ENCODE measurements around the gene KRT34.

KRT34 gene

DNA sequence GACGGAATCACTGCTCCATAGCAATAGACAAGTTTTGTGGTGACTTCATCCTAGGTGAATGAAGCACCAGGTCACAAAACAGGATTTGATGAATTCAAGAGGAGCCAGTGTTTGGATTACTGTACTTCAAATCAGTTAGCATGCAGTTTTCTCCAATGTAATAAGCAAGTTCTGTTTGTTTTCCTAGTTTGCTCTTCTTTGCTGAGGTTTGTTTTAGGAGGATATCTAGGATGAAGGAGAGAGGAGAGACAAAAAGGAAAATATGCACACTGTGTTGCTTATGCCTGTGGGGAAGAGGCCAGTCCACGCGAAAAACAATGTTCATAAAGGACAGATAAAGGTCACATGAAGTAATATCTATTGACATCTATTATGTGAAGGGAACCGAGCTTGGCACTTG is 33.3 kb upstream of the KRT34 start:
- DNase-seq (ENCODE audit: low read depth): no peak
- no peak for TF ChIP-seq CTCF (IDR thresholded peaks at IDR 0.05; ENCODE audit: low read depth, low read length, missing control alignments)
- H3K4me3 ChIP-seq (ENCODE audit: low read depth, low read length): no peak overlapping the region

GRCh38 chr17:41413982-41414381 is 31.9 kb upstream of the KRT34 start:
- H3K4me3 ChIP-seq (ENCODE audit: low read depth, low read length): no peak overlapping the region
- DNase-seq (ENCODE audit: low read depth): no peak
- TF ChIP-seq CTCF (IDR thresholded peaks at IDR 0.05; ENCODE audit: low read depth, low read length, missing control alignments): no peak

GRCh38 chr17:41413353-41413957 is 31.3 kb upstream of the KRT34 start:
- no peak for TF ChIP-seq CTCF (IDR thresholded peaks at IDR 0.05; ENCODE audit: low read depth, low read length, missing control alignments)
- DNase-seq (ENCODE audit: low read depth): no peak

DNA sequence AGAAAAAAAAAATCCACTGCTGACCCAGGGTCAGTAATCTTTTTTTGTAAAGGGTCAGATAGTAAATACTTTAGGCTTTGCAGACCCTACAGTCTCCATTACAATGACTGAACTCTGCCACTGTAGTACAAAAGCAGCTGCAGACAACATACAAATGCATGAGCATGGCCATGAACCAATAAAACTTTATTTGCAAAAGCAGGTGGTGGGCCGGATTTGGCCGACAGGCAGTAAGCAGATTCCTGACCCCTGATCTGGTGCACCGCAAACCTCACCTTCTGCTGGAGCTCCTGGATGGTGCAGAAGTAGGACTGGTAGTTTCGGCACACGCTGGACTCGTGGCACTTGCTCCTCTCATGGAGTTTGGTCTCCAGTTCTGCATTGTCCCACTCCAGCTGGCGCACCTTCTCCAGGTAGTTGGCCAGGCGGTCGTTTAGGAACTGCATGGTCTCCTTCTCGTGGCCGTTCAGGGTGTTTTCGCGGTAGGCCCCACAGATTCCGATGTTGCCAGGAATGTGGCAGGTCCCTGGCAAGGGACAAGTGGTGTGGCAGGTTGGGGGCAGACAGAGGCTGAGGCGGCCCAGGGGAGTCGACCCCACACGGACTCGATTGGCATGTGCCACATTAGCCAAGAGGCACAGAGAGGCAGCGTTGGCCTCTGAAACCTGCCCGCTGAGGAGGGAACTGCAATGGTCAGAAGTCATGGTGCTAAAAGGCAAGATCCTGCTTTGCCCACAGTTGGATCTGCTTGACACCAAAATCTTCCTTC is 29.1 kb upstream of the KRT34 start:
- no peak overlapping the region for H3K4me3 ChIP-seq (ENCODE audit: low read depth, low read length)
- TF ChIP-seq CTCF (IDR thresholded peaks at IDR 0.05; ENCODE audit: low read depth, low read length, missing control alignments): no peak

More at GRCh38 chr17:41413353-41413957, 31.3 kb upstream of the KRT34 start:
- H3K4me3 ChIP-seq (ENCODE audit: low read depth, low read length): no peak overlapping the region

DNA sequence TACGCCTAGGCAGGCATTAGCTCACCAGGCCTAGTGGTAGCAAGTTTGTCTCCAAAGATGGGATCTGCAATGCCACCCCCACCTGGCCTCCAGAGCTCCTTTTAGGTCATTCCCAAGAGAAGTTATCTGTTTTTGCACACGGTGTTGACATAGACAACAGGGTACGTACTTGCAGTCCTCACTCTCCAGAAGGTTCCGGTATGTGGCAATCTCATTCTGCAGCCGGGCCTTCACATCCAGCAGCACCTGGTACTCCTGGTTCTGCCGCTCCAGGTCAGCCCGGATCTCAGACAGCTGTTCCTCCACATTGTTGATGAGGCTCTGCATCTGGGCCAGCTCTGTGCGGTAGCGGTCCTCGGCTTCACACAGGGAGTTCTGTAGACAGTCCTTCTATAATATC is 25.1 kb upstream of the KRT34 start:
- no peak overlapping the region for H3K4me3 ChIP-seq (ENCODE audit: low read depth, low read length)
- no peak for DNase-seq (ENCODE audit: low read depth)
- TF ChIP-seq CTCF (IDR thresholded peaks at IDR 0.05; ENCODE audit: low read depth, low read length, missing control alignments): no peak

More for the DNA sequence above, 29.1 kb upstream of the KRT34 start:
- no peak for DNase-seq (ENCODE audit: low read depth)

DNA sequence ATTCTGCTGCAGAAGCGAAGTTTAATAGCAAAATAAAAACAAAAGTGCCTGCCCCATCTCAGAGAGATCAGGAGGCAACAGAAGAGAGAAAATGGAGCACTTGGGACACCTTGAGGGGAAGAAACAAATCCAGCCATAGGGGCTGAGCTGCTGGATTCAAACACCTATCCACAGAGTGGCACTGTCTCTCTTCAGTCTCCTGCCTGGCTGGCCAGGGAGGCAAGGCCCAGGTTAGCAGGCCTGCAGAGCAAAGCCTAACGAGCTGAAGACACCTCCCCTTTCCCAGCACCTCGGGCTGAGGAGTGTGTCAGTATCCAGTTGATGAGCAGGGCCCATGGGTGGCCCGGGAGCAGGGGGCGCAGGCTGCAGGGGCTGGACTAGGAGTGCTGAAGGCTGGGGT is 24.1 kb upstream of the KRT34 start:
- H3K4me3 ChIP-seq (ENCODE audit: low read depth, low read length): no peak overlapping the region
- no peak for TF ChIP-seq CTCF (IDR thresholded peaks at IDR 0.05; ENCODE audit: low read depth, low read length, missing control alignments)
- DNase-seq (ENCODE audit: low read depth): no peak

All from GM12864 (cell line).